Measurements from ENCODE around the gene C20orf96.
"Not testable (repeated sequence)": the region's sequence is repeated elsewhere in the genome, so short reads cannot be mapped to it uniquely, and the experiment has no call there.

Gene C20orf96

GRCh38 chr20:235891-236290 is 54.7 kb downstream of the C20orf96 start:
- no peak for DNase-seq

DNA sequence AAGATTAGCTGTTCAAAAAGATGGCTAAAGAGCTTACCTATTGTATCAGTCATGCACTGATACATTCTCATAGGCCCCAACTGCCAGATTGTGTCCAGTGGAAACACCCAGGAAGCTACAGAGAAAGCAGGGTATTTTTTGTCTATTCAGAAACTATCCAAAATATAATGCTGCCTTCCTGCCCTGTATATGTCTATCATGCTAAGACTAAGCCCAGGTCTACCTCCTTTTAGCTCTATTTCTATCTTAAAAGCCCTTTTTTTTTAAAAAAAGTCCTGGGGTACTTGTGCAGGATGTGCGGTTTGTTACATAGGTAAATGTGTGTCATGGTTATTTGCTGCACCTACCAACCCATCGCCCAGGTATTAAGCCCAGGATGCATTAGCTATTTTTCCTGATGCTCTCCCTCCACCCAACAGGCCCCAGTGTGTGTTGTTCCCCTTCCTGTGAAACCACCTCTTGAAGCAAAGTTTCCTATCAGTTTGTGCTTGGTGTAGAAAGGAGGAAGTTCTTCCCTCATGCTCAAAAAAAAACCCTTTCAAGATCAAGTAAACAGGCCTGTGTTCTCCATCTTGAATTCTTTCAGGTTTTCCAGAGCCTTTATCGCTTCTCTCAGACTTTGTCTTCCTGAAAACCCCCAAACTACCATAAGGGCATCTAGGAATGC is 63.0 kb downstream of the C20orf96 start:
- DNase-seq: no peak

DNA sequence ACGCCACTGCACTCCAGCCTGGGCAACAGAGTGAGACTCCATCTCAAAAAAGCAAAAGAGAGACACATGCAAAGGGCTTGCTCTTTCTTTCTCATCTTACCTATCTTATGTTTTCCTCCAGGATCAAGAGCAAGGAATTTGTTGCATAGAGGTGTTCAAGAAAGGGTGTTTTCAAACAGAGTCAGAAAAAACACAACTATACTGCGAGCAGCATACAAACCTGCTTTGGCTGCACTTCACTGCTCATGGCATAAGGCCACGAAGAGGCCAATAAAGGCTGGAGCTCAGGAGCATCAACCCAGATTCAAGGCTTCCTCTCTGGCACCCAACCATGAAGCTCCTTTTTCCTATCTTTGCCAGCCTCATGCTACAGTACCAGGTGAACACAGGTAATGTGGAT is 63.6 kb downstream of the C20orf96 start, which contains the start of gene DEFB129:
Gene DEFB129, plus strand, starts transcription at position 301 of the 400 bp plus-strand sequence. Its CDS starts 31 bp downstream, at position 332.
- DNase-seq: no peak

- not testable (repeated sequence) for DNase-seq
Observed at GRCh38 chr20:225879-226278, 64.7 kb downstream of the C20orf96 start.

- DNase-seq: no peak
Observed at GRCh38 chr20:221258-221830, 69.2 kb downstream of the C20orf96 start.

Data from cerebellar nuclear complex (tissue), 1 donor.